NCI-H187 treated with DMSO at 0.1 percent for 48 hours (cell line): ENCODE results near the gene PURB.
"Not testable (repeated sequence)": the region's sequence is repeated elsewhere in the genome, so short reads cannot be mapped to it uniquely, and the experiment has no call there.

Source experiments
- DNase-seq: peaks from one replicate; lab custom pipeline; 2025; lab: John Stamatoyannopoulos, UW

The PURB gene

DNA sequence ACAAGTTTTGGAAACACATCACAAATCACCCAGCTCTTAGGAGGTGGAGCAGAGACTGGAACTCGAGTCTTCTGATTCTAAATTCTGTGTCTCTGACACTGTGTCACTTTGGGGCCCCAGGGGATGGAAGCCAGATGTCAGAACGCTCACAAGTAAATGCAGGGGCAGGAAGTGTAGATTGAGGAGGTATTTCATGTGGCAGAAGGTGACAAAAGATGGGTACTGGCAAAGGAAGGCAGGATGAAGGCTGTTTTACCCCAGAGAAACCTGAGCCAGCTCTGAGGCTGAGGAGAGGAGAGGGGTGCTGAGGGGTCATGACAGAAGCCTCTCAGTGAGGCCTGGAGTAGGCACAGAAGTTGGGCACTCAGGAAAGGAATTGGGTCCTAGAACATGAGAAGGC is 6.0 kb upstream of the PURB start:
- DNase-seq: no peak

DNA sequence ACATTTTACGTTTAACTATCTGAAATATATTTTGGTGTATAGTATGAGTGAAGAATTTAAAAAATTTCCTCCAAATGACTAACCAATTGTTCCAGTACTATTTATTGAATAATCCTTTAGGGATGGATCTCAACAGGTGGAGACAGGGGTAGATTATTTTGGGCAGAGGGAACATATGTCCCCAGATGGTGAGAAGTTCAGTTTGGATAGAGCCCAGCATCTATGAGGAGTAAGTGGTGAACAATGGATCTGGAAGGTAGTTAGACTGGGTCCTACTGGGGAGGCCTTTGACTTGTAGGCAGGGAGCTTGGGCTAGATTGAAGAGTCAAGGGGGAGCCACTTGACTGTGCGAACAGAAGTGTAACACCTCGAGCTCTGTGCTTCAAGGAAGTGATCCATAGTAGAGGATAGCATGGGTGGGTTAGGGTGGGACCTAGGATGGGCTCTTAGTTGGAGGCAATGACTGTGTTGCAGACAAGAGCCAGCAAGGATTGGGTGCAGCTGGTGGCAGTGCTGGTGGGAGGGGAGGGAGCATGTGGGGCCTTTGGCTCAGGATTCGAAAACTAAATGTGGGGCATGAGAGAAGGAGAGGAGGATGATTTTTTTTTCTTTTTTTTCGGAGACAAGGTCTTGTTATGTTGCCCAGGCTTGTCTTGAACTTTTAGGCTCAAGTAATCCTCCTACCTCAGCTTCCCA is 3.9 kb upstream of the PURB start:
- DNase-seq: no peak

DNA sequence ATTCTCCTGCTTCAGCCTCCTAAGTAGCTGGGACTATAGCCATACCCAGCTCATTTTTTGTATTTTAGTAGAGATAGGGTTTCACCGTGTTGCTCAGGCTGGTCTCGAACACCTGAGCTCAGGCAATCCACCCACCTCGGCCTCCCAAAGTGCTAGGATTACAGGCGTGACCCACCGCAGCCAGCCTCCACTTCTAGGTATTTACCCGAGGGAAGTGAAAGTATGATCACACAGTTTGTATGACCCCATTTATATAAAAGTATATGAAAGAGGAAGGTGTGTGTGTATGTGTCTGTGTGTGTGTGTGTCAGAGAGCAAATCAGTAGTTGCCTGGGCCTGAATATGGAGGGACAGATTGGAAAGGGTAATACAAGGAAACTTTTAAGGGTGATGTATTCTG is 2.0 kb upstream of the PURB start:
- DNase-seq: no peak

DNA sequence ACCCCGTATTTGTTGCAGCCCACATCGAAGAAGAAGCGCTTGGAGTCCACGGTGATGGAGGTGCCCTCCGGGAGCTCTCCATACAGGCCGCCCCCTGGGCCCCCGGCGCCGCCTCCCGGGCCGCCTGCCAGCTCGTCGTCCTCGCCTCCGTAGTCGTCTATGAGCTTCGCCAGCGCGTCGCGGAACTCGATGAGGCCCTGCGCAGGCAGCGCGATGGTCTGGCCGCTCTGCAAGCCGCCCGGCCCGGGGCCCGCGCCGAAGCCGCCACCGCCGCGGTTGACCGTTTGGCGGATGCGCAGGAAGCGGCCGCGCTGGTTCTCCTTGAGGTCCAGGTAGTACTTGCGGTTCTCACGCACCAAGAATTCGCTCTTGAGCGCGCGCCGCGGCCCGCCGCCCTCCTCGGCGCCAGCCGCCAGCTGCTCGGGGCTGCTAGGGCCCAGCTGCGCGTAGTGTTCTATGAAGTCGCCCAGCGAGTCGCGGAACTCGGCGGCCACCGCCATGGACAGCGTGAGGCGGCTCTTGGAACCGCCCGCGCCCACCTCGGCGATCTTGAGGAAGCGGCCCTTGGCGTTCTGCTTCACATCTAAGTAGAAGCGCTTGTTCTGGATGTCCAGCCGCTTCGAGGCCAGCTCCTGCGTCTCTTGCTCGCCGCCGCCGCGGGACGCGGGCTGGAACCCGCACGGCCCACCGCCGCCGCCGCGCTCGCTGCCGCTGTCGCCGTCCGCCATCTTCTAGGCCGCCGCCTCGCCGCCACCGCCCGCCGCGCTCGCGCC is 523 bp downstream of the PURB start:
- no peak for DNase-seq

DNA sequence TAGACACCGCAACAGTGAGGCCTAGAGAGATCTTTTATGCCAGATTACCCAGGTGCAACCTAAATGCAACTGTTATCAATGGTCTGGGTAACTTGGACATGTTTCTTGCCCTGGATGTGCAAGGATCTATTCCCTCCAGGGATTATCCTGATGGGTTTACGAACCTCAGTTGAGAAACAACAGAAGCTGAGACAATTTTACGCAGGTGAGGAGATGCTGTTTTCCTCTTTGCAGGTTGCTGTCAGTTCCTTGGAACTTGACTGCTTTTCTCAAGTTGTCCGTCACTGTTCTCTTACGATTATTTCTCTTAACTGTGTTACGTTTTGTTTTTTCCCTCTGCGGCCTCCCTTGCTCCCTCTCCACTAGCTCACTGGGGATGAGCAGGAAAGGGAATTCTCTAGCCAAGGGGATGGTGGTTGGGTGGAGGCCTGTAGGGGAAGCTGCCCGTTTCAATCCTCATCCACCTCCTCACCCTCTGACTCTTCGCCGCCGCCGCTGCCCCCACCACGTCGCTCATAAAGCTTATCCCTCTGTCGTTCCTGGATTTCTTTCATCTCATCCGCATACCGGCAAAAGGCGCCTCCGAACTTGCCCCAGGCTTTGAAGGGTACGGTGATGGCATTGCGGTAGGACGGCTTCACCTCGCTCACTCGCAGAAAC is 1.2 kb downstream of the PURB start:
- DNase-seq: no peak

DNA sequence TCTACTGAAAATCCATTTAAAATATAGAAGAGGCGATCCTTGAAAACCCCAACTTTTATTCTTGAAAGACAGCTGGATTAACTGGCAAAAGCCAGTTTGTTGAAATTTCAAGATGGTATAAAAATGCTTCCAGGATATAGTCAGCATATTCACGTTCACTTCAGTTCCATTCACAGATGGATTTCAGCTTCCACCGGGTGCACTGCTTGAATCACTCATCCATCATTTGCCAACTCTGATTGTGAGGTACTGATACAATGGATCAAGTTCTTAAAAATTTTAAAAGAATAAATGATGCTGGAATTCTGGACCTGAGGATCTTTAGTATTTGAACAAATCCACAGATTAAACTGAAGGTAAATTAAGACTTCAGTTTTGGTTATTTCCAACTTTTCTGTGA is 2.4 kb downstream of the PURB start:
- DNase-seq: no peak

DNA sequence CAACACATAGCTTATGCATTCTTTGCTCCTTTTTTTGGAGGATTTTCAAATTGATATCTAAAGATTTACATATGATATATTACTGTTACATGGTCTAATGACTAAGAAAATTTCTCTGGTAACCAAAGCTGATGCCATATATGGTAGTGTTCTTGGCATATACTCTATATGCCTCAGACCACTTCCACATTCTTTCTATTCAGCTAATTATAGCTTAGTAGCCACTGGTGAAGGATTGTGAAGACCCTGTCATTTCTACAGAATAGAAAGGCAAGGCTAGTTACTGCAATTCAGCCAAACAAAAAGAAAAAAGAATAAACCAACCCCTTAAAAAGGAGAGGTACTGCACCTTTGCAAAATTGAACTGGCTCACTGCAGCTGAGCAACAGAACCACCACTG is 3.7 kb downstream of the PURB start:
- no peak for DNase-seq

DNA sequence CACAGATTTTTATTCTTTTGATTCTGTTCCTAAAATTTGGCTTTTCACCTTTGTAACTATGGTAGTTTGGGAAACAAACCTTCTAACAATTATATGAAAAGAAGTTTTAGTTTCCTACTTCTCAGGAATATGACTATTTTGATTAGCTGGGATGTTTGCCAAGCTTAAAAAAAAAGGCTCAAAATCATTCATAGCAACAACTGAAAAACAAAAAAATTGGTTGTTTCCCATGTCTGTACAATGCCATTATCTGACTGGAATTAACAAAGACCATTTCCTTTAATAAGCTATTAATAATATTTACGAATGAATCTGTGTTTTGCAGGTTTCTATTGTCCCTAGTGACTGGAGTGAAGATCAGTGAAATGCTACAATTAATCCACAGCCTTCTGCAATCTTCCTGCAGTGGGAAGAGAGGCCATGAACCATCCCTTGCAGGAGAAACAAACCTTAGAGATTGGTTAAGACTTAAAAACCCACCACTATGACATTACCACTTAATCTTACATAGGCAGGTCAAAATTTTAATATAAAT is 4.2 kb downstream of the PURB start:
- DNase-seq: no peak

DNA sequence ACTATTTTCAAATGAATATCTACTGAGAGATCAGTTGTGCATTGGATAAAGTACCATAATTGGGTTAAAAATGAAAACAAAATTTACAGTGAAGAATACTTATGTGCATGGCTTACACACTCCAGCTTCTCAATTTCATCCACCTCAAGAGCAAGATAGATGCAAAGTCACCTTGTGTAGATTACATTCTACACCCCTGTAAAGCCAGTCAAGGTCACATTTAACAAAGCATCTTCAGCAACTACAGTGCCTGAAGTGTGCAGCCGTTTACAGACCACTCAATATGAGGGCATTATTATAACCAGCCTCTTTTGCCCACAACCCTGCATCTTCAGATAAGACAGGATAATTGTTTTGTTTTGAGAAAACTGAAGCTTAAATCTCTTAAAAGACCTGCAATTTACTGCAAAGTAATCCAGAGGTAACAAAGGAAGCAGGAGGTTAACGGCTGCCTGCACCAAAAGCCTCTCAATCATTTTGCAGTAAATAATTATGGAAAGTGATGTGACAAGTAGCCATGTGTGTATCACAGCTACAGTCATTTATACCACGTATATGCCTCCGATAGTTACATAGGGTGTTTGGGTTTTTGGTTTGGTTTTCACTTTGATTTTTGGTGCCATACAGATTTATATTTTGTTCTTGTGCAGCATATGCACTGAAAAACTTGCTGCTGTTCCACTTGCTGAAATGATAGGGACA is 4.9 kb downstream of the PURB start:
- DNase-seq: no peak

DNA sequence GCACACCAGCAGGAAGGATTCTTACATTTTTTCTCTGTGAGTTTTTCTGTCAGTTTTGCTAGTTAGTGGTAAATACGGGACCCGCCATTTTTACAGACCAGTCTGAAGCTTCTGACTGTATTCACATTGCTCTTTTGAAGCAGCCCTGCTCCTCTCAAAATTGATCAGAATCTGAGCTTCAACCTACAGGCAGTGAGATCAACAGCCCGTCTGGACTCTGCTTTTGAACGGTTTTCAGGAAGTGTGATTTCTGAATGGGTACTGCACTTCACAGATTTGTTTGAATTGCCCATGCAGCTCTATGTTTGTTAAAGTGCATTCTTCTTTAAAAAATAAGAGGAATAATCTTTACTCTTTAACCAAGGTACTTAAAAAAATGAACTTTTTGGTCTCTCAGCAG is 8.9 kb downstream of the PURB start:
- DNase-seq: no peak

DNA sequence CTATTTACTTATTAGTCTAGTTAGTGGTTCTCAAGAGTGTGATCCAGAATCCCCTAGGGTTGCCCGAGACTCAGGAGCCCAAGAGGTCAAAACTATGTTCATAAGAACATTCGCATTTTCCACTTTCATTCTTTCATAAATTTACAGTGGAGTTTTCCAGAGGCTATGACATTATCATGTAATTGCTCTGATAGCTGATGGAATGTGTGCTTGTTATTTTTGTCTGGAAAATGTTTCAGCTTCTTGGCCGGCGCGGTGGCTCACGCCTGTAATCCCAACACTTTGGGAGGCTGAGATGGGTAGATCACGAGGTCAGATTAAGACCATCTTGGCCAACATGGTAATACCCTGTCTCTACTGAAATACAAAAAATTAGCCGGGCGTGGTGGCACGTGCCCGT is 10.1 kb downstream of the PURB start:
- DNase-seq: no peak

DNA sequence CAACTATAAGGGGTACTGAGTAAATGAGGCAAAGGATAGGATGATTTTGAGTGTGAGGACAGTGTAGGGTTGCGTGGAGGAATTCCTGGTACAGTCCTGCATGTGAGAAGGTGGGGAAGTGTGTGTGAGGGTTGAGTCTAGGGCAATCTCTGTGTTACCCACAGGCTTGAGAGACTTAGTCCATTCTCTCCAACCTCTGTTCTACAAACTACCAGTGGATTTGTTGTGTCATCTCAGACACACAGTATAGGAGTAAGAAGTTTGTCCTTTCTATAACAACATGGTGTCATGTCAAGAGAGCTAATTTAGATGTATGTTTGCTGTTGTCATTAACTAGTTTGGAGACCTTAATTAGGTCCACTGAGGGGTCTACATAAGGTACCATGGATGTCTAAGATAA is 12.5 kb downstream of the PURB start:
- DNase-seq: no peak

DNA sequence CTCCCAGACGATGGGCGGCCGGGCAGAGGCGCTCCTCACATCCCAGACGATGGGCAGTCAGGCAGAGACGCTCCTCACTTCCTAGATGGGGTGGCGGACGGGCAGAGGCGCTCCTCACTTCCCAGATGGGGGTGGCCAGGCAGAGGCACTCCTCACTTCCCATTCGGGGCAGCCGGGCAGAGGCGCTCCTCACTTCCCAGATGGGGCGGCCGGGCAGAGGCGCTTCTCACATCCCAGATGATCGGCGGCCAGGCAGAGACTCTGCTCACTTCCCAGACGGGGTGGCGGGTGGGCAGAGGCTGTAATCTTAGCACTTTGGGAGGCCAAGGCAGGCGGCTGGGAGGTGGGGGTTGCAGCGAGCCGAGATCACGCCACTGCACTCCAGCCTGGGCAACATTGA is 13.4 kb downstream of the PURB start:
- DNase-seq: not testable (repeated sequence)

DNA sequence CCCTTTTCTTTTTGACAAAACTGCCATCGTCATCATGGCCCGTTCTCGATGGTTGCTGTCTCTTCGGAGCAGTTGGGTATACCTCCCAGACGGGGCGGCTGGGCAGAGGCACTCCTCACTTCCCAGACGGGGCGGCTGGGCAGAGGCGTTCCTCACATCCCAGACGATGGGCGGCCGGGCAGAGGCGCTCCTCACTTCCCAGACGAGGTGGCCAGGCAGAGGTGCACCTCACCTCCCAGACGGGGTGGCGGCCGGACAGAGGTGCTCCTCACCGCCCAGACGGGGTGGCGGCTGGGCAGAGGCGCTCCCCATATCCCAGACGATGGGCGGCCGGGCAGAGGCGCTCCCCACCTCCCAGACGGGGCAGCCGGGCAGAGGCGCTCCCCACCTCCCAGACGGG is 14.6 kb downstream of the PURB start:
- DNase-seq: not testable (repeated sequence)

DNA sequence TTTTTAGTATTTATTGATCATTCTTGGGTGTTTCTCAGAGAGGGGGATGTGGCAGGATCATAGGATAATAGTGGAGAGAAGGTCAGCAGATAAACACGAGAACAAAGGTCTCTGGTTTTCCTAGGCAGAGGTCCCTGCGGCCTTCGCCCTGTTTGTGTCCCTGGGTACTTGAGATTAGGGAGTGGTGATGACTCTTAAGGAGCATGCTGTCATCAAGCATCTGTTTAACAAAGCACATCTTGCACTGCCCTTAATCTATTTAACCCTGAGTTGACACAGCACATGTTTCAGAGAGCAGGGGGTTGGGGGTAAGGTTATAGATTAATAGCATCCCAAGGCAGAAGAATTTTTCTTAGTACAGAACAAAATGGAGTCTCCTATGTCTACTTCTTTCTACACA is 15.0 kb downstream of the PURB start:
- not testable (repeated sequence) for DNase-seq

DNA sequence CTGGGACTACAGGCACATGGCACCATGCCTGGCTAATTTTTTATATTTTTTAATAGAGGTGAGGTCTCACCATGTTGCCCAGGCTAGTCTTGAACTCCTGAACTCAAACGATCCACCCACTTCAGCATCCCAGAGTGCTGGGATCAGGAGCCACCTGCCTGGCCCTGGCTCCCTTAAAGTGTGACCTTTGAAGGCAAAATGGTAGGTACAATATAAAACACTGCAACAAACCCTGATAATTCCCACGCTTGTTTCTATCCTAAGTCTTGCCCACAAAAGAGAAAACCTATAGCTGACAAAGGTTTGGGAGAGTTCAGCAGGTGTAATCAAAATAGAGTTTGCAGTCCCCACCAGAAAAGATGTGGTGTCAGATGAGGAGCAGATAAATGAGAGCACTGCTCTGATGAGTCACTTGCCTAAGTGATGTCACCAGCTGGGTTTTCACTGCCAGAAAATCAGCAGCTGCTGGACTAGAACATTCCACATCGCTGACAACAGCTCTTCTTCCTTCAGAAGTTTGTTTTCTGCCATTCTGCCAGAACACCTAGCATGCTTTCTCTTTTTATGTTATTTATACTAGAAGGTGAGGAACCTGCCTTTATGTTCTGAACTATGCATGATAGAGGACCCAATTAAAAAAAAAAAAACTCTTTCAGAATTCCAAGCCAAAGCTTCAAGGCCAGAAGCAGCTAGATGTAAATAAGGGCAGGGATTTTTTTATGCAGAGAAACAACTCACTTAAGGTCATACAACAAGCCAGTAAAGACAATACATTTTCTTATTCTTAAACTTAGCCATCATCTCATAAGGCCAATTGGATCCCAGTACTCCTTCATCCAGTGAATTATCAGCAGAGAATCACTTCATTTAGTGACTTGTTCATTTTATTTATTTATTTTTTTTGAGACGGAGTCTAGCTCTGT is 18.0 kb downstream of the PURB start:
- DNase-seq: no peak

DNA sequence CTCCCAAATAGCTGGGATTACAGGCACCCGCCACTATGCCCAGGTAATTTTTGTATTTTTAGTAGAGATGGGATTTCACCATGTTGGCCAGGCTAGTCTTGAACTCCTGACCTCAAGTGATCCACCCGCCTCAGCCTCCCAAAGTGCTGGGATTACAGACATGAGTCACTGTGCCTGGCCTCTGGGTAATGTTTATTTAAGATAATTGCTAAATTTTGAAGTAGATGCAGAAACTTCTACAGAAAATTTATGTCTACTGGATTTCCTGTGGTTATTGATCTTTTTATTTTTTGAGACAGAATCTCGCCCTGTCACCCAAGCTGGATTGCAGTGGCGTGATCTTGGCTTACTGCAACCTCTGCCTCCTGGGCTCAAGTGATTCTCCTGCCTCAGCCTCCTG is 23.4 kb downstream of the PURB start:
- DNase-seq: not testable (repeated sequence)

DNA sequence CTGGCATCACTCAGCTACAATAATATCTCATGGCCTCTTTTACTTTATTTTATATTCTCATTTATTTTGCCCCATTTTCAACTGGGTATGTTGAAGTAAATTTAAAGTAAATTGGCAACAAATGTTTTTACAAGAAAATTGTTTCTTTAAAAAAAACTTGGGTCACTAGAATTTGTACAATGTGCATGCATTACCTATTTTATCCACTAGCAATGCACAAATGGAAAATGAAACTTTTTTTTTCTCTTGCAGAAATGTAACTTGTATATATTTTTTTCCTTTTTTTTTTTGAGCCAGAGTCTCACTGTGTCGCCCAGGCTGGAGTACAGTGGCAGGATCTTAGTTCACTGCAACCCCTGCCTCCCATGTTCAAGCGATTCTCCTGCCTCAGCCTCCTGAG is 27.2 kb downstream of the PURB start:
- no peak for DNase-seq

DNA sequence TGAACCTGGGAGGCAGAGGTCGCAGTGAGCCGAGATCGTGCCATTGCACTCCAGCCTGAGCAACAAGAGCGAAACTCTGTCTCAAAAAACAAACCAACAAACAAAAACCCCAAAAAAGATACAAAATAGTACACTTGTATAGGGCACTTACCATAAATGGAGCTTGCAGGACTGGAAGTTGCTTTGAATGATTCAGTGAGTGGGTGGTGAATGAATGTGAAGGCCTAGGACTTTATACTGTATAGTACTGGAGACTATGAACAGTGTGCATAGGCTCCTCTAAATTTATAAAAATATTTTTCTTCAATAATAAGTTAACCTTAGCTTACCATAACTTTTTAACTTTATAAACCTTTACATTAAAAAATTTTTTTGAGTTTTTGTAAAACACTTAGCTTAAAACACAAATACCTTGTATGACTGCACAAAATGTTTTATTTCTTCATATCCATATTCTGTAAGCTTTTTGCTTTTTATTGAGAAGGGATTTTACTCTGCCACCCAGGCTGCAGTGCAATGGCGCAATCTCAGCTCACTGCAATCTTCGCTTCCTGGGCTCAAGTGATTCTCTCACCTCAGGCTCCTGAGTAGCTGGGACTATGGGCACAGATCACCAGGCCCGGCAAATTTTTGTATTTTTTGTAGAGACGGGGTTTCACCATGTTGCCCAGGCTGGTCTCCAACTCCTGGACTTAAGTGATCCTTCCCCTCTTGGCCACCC is 30.5 kb downstream of the PURB start:
- DNase-seq: no peak

DNA sequence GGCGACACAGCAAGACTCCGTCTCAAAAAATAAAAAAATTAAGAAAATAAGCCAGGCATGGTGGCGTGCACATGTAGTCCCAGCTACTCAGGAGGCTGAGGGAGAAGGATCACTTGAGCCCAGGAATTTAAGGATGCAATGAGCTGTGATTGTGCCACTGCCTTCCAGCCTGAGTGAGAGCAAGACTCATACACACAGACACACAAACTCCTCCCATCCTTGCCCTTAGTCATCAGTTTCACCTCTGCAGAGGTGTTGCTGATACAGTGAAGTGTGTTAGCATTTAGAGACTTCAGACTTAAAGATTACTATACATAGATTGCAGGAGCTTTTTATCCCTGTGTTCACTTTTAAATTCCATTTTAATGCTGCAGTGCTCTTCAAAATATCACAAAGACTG is 31.9 kb downstream of the PURB start:
- no peak for DNase-seq

DNA sequence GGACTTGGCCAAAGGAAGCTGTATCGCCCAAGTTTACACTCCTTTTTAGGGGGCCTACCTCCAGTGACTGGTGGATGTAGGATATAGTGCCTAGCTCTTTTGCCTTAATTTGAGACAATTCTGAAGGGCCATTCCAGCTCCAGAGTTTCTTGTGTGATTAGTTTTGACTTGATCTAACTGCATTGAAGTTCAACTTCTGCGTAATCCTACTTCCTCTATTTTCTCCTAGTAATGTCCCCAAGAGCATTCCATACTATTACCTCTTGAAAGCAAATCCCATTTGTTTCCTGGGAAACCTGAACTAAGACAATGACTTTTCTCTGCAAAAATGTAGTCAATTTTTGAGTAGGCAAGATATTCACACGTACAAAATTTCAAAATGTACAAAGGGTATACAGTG is 32.7 kb downstream of the PURB start:
- no peak for DNase-seq
